SK-N-DZ (cell line): ENCODE measurements around the gene HSPG2.
"Not testable (repeated sequence)": the region's sequence is repeated elsewhere in the genome, so short reads cannot be mapped to it uniquely, and the experiment has no call there.

ENCODE experiments used
- DNase-seq: peaks from one replicate; pipeline ENCODE4 v3.0.0-alpha.2; 2015; ENCODE audit warnings: low spot score

HSPG2 gene

GRCh38 chr1:21827141-21827679 is 109.9 kb downstream of the HSPG2 start:
- no peak for DNase-seq

- DNase-seq, result not testable (repeated sequence)
These were observed 110.4 kb downstream of the HSPG2 start for GRCh38 chr1:21826694-21827093.

GRCh38 chr1:21825393-21825792 is 111.7 kb downstream of the HSPG2 start:
- no peak for DNase-seq

GRCh38 chr1:21824926-21825325 is 112.2 kb downstream of the HSPG2 start:
- no peak for DNase-seq

- no peak for DNase-seq
These were observed 113.0 kb downstream of the HSPG2 start for GRCh38 chr1:21823980-21824702.

GRCh38 chr1:21823206-21823979 is 113.7 kb downstream of the HSPG2 start:
- no peak for DNase-seq

GRCh38 chr1:21822349-21822748 is 114.8 kb downstream of the HSPG2 start:
- peak; percentile 20 for DNase-seq

- DNase-seq, result no peak
These were observed 115.6 kb downstream of the HSPG2 start for GRCh38 chr1:21821385-21822019.

- no peak for DNase-seq
These were observed 116.4 kb downstream of the HSPG2 start for GRCh38 chr1:21820597-21821232.

- peak; percentile 29 for DNase-seq
These were observed 118.5 kb downstream of the HSPG2 start for GRCh38 chr1:21818656-21819055.

- DNase-seq, result no peak
These were observed 120.4 kb downstream of the HSPG2 start for GRCh38 chr1:21816602-21817302.

GRCh38 chr1:21815724-21816321 is 121.3 kb downstream of the HSPG2 start:
- DNase-seq, result no peak

- no peak for DNase-seq
These were observed 122.0 kb downstream of the HSPG2 start for GRCh38 chr1:21814981-21815582.

- peak; percentile 26 for DNase-seq
These were observed 122.7 kb downstream of the HSPG2 start for GRCh38 chr1:21814241-21814918.

- DNase-seq, result no peak
These were observed 123.6 kb downstream of the HSPG2 start for GRCh38 chr1:21813542-21813941.

- DNase-seq, result no peak
These were observed 125.2 kb downstream of the HSPG2 start, which contains the start of gene LDLRAD2 for GRCh38 chr1:21811875-21812305. LDLRAD2 (plus strand) TSS chr1:21812265; CDS start chr1:21812452, 187 bp downstream.

GRCh38 chr1:21804536-21804935 is 132.6 kb downstream of the HSPG2 start:
- no peak for DNase-seq

GRCh38 chr1:21801100-21801499 is 136.0 kb downstream of the HSPG2 start:
- no peak for DNase-seq

- DNase-seq, result no peak
These were observed 137.4 kb downstream of the HSPG2 start for GRCh38 chr1:21799730-21800129.
